ENCODE data around the gene TJAP1. TPM values are rescaled to one million over a fixed set of nuclear protein-coding genes. Genes with fewer than 3 reads are reported as not detected.

Gene TJAP1
- total RNA-seq, 4 donors from 2014 or later = 21.4 to 58.6 (median 45.7) TPM

- Histone ChIP-seq H3K27ac (no peak overlapping the region), H3K27me3 (no peaks in the 10 kb centered on the region), H3K36me3 (no peaks in the 10 kb centered on the region), H3K9me3 (no peaks in the 10 kb centered on the region), H3K4me1 (no peaks in the 10 kb centered on the region), H3K4me3 (no peak overlapping the region)
- no peak for DNase-seq
- no peak for TF ChIP-seq CTCF (IDR thresholded peaks at IDR 0.05)
- no peak for TF ChIP-seq POLR2A (IDR thresholded peaks at IDR 0.05)
Observed at GRCh38 chr6:43467752-43468151, 9.6 kb upstream of the TJAP1 start.

GRCh38 chr6:43468240-43468639 is 9.1 kb upstream of the TJAP1 start:
- TF ChIP-seq CTCF (IDR thresholded peaks at IDR 0.05) (no peak), POLR2A (IDR thresholded peaks at IDR 0.05) (no peak)
- DNase-seq = no peak
- H3K27me3 ChIP-seq = no peaks in the 10 kb centered on the region
- no peaks in the 10 kb centered on the region for H3K9me3 ChIP-seq
- no peak overlapping the region for H3K27ac ChIP-seq
- H3K36me3 ChIP-seq = no peaks in the 10 kb centered on the region
- H3K4me1 ChIP-seq = no peaks in the 10 kb centered on the region
- H3K4me3 ChIP-seq = no peak overlapping the region

GRCh38 chr6:43468748-43469681 is 8.4 kb upstream of the TJAP1 start:
- TF ChIP-seq POLR2A (IDR thresholded peaks at IDR 0.05) (no peak), CTCF (IDR thresholded peaks at IDR 0.05) (no peak)
- H3K4me3 ChIP-seq = no peak overlapping the region
- no peaks in the 10 kb centered on the region for H3K36me3 ChIP-seq
- H3K9me3 ChIP-seq = no peaks in the 10 kb centered on the region
- no peaks in the 10 kb centered on the region for H3K27me3 ChIP-seq
- H3K4me1 ChIP-seq = no peaks in the 10 kb centered on the region
- H3K27ac ChIP-seq = no peak overlapping the region
- no peak for DNase-seq

GRCh38 chr6:43469947-43470346 is 7.4 kb upstream of the TJAP1 start:
- Histone ChIP-seq H3K27ac (no peak overlapping the region), H3K4me3 (no peak overlapping the region), H3K9me3 (no peaks in the 10 kb centered on the region), H3K4me1 (no peaks in the 10 kb centered on the region), H3K27me3 (no peaks in the 10 kb centered on the region), H3K36me3 (no peaks in the 10 kb centered on the region)
- DNase-seq = no peak
- TF ChIP-seq POLR2A (IDR thresholded peaks at IDR 0.05) (no peak), CTCF (IDR thresholded peaks at IDR 0.05) (no peak)

GRCh38 chr6:43471399-43471798 is 6.0 kb upstream of the TJAP1 start:
- no peaks in the 10 kb centered on the region for H3K4me1 ChIP-seq
- no peak overlapping the region for H3K27ac ChIP-seq
- no peaks in the 10 kb centered on the region for H3K27me3 ChIP-seq
- TF ChIP-seq POLR2A (IDR thresholded peaks at IDR 0.05) (no peak), CTCF (IDR thresholded peaks at IDR 0.05) (no peak)
- H3K9me3 ChIP-seq = no peaks in the 10 kb centered on the region
- DNase-seq = no peak
- no peaks in the 10 kb centered on the region for H3K36me3 ChIP-seq
- H3K4me3 ChIP-seq = no peak overlapping the region

Measured in Peyer's patch (tissue), 4 donors.